Activated CD4-positive, alpha-beta T cell treated with anti-CD3 and anti-CD28 coated beads, Interleukin-2, amount 10 ng/mL, durations not matched to agents 24 days and 14 days (primary cell): ENCODE data around the gene ETV4. TPM values are rescaled to one million over a fixed set of nuclear protein-coding genes. Genes with fewer than 3 reads are reported as not detected.

Experiments
- DNase-seq: peaks from one replicate; pipeline ENCODE4 v3.0.0; 2022
- H3K27ac Mint-ChIP-seq: one replicate; pipeline ENCODE4 v1.8.0; 2022; ENCODE audit warnings: mild to moderate bottlenecking, mixed read lengths
- H3K27me3 Mint-ChIP-seq: one replicate; pipeline ENCODE4 v1.8.0; 2022; ENCODE audit warnings: mixed read lengths
- H3K36me3 Mint-ChIP-seq: one replicate; pipeline ENCODE4 v1.8.0; 2022; ENCODE audit warnings: low read depth, mild to moderate bottlenecking, mixed read lengths
- H3K4me1 Mint-ChIP-seq: one replicate; pipeline ENCODE4 v1.8.0; 2021; ENCODE audit warnings: mixed read lengths
- H3K4me3 Mint-ChIP-seq: one replicate; pipeline ENCODE4 v1.8.0; 2022; ENCODE audit warnings: mild to moderate bottlenecking, moderate library complexity, mixed read lengths
- H3K9me3 Mint-ChIP-seq: one replicate; pipeline ENCODE4 v1.8.0; 2021; ENCODE audit warnings: mixed read lengths
- intact Hi-C: fragments of 100-400 bp; cut with micrococcal nuclease; formaldehyde crosslinking; loops from one replicate; pipeline ENCODE4 v1.15.1; 2023
- total RNA-seq: library from RNA; stranded (reverse); gene quantifications from 2 replicates; pipeline ENCODE4 v1.2.3, GENCODE V29; 2022

Gene ETV4
- total RNA-seq, 1 donor from 2014 or later: 7.7 TPM

DNA sequence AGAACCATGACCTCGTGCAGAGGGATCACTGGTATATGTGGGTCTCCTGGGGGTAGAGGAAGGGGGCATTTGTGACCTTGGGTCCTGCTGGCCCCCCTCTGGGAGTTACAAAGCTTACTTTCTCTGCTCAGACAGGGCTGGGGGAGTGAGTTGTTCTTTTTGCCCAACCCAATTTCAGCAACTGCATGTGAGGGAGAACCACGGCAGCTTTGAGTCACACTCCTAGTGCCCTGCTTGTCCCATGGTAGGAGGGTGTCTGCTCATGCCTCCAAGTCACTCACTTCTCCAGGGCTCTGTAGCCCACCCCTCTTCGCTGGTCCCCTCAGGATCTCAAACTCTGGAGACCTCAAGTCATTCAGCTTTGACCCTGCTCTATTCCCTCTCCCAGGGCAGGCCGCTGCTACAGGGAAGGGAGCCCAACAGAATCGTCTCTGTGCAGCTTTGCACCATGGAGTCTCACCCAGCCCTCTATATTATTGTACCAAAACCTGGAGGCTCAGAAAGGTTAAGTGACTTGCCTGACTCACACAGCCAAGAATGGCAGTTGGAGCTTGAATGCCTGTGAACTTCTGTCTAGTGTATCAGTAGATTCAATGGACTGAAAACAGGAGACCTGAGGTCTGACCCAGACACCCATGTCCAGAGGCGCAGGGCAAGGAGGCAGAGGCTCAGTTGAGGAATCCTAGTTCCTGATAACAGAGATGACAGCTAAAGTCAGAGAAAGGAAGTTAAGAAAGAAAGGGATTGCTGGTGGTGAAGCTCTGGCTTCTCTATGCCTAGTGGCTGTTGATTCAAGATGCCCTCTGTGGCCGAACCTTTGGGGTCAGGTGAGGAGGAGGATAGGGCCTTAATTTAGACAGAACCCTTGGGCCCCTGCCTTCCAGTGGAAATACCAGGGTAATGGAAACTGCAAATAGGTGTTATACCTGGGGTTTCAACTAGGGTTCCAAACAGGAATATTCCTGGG, 14.6 kb upstream of the ETV4 start:
- Mint-ChIP-seq H3K4me3 (no peak overlapping the region), H3K4me1 (peaks cover 5% of the 10 kb centered on the region), H3K27ac (no peak overlapping the region), H3K36me3 (no peaks in the 10 kb centered on the region), H3K27me3 (peaks cover 28% of the 10 kb centered on the region), H3K9me3 (no peaks in the 10 kb centered on the region)
- intact Hi-C loops: no loop called here
- no peak for DNase-seq

DNA sequence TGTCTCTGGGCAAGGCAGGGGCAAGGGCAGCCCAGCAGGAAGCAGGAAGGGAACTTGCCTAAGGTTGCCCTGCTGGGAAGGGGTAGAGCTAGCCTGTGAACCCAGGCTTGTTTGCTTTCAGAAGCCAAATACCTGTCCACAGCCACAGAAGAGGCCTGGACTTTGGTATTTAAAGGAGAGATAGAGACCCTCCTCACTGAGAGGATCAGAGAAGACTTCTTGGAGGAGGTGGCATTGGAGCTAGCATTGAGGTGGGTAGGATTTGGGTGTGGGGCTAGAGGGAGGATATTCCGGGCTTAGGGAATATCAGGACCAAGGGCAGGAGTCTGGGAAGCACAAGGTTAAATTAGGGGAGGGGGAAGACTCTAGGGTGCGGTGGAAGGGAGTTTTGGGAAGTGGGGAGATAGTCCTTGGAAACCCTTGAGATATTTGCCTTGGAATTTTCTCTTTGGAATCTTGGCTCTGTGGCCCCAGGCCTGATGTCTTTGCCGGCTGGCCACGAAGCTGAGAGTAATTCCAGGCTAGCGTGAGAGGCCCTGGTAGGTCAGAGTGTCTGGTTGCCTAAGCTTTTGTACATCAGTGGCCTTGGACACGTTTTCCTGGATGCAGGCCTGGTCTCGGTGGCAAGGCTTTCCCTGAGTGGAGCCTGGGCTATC, 13.1 kb upstream of the ETV4 start:
- no peak for DNase-seq
- H3K27me3 Mint-ChIP-seq: peaks cover 29% of the 10 kb centered on the region
- H3K4me3 Mint-ChIP-seq: no peak overlapping the region
- no peaks in the 10 kb centered on the region for H3K9me3 Mint-ChIP-seq
- no peaks in the 10 kb centered on the region for H3K36me3 Mint-ChIP-seq
- intact Hi-C loops: no loop called here
- H3K4me1 Mint-ChIP-seq: peaks cover 5% of the 10 kb centered on the region
- H3K27ac Mint-ChIP-seq: no peak overlapping the region

DNA sequence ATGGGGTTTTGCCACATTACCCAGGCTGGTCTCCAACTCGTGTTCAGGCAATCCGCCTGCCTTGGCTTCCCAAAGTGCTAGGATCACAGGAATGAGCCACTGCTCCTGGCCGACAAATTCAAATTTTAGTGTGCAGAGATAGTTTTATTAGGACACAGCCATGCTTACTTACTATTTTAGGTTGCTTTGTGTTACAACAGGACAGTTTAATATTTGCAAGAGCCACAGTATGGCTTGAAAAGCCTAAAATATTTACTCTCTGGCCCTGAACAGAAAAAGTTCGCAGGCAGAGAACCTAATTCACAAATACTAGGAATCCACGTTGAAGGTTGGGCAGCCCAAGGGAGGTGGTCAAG, 12.6 kb upstream of the ETV4 start:
- H3K27ac Mint-ChIP-seq: no peak overlapping the region
- H3K9me3 Mint-ChIP-seq: no peaks in the 10 kb centered on the region
- no peaks in the 10 kb centered on the region for H3K36me3 Mint-ChIP-seq
- peaks cover 29% of the 10 kb centered on the region for H3K27me3 Mint-ChIP-seq
- H3K4me3 Mint-ChIP-seq: no peak overlapping the region
- H3K4me1 Mint-ChIP-seq: peaks cover 5% of the 10 kb centered on the region
- intact Hi-C loops: no loop called here
- no peak for DNase-seq

DNA sequence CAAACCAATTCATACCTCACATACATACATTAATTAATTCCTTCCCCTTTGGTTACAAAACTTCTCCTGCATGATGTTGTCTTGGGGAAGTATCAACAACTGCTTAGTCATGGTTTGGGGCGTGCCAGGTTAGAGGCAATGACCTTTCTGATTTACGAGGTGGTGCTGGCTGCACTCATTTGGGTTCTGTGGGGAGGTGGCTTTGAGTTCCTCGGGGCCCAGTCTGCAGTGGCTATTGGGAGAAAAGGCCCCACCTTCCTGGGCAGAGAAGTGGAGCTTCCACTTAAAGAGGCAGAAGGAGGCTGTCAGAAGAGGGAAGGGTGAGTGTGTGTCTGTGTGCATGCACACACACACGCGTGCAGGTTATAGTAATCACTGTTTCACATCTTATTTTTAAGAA, 10.2 kb upstream of the ETV4 start:
- H3K4me3 Mint-ChIP-seq: no peak overlapping the region
- peaks cover 15% of the 10 kb centered on the region for H3K27me3 Mint-ChIP-seq
- intact Hi-C loops: no loop called here
- peaks cover 5% of the 10 kb centered on the region for H3K4me1 Mint-ChIP-seq
- H3K9me3 Mint-ChIP-seq: no peaks in the 10 kb centered on the region
- no peaks in the 10 kb centered on the region for H3K36me3 Mint-ChIP-seq
- H3K27ac Mint-ChIP-seq: no peak overlapping the region
- no peak for DNase-seq

DNA sequence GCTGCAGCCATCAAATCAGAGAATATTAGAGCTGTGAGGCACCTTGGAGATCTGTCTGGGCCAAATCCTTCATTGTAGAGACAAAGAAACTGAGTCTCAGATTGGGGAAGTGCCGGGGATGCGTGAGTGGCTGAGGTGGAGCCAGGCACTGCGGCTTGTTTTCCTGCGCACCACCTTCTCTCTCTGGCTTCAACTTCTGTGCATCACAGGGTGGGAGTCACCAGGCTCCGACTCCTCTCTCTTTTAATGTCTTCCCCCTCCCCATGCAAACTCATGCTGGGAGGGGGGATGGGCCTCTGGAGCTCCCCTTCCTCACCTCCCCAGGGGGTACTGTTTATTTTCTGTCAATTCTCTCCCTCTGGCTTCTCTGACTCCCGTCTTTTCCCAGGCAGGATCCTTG, 8.7 kb upstream of the ETV4 start:
- no peaks in the 10 kb centered on the region for H3K9me3 Mint-ChIP-seq
- DNase-seq: no peak

DNA sequence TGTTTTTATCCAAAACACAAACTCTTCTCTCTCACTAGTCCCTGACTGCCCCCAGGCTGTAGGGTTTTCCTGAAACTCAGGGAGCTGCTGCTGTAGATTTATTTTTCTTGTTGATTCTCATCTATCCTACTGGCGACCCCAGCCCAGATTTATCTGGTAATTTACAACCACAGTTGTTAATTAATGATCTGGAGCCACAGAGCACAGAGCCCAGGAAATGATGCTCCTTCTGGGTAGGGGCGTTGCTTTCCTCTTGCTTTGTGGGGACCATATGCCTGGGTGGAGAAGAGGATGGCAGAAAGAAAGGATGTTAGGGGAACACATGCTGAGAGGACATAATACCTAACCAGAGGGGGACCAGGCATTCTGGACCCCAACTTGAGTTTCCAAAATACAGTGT, 7.4 kb upstream of the ETV4 start:
- Mint-ChIP-seq H3K9me3 (no peaks in the 10 kb centered on the region), H3K4me3 (no peak overlapping the region), H3K27me3 (peaks cover 25% of the 10 kb centered on the region), H3K27ac (no peak overlapping the region), H3K36me3 (no peaks in the 10 kb centered on the region), H3K4me1 (peaks cover 5% of the 10 kb centered on the region)
- intact Hi-C loops: no loop called here
- DNase-seq: no peak

More for the DNA sequence above, 8.7 kb upstream of the ETV4 start:
- Mint-ChIP-seq H3K4me3 (no peak overlapping the region), H3K4me1 (peaks cover 5% of the 10 kb centered on the region), H3K27ac (no peak overlapping the region), H3K36me3 (no peaks in the 10 kb centered on the region), H3K27me3 (peaks cover 17% of the 10 kb centered on the region)
- intact Hi-C loops: no loop called here

DNA sequence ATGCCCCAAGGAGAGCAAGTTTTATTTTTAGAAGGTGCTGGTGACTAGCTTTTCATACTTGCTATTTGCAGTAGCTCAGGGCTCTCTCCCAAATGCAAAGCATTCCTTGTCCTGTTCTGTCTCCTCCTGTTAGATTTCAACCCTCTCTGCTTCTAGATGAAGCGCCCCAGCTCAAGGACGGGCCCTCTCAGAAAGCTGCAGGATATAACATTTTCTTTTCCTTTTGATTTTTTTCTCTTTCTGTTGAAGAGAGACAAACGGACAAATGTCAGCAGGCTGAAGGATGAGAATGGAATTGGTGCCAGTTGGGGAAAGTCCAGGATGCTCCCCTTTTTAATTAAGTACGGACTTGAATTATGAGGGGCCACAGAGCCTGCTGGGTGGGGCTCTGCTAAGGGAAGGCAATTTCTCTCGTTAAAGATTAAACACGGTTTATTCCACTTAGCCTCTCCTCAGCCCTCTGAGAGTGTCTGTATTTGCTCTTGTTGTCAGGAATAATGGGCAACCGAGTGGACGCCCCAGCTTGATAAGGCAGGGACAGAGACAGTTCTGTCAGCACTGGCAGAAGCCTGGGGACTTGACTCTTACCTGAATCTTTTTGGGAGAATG, 6.2 kb upstream of the ETV4 start:
- Mint-ChIP-seq H3K4me1 (peaks cover 6% of the 10 kb centered on the region), H3K27me3 (peaks cover 34% of the 10 kb centered on the region), H3K36me3 (no peaks in the 10 kb centered on the region), H3K9me3 (no peaks in the 10 kb centered on the region), H3K4me3 (no peak overlapping the region), H3K27ac (no peak overlapping the region)
- no peak for DNase-seq
- intact Hi-C loops: no loop called here

DNA sequence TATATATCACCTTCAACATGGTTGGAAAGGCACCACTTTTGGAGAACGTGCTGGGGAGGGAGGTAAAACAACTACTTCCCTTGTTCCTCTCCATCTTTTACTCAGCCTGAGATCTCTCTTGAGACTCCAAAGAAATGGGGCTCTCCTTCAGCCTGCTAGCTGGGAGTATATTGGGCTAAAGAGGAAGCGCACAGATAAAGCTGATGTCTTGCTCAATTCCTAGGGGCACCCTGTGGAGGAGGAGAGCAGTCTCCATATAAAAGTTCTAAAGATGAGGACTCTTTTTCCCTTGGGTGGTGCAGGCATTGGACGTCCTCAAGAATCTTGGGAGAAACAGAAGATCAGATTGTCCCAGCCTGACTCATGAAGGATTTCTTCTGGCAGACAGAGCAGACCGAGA, 4.6 kb upstream of the ETV4 start:
- peaks cover 12% of the 10 kb centered on the region for H3K4me1 Mint-ChIP-seq
- no peak overlapping the region for H3K27ac Mint-ChIP-seq
- intact Hi-C loops: no loop called here
- peaks cover 42% of the 10 kb centered on the region for H3K27me3 Mint-ChIP-seq
- H3K4me3 Mint-ChIP-seq: no peak overlapping the region
- H3K36me3 Mint-ChIP-seq: no peaks in the 10 kb centered on the region
- no peaks in the 10 kb centered on the region for H3K9me3 Mint-ChIP-seq
- no peak for DNase-seq

DNA sequence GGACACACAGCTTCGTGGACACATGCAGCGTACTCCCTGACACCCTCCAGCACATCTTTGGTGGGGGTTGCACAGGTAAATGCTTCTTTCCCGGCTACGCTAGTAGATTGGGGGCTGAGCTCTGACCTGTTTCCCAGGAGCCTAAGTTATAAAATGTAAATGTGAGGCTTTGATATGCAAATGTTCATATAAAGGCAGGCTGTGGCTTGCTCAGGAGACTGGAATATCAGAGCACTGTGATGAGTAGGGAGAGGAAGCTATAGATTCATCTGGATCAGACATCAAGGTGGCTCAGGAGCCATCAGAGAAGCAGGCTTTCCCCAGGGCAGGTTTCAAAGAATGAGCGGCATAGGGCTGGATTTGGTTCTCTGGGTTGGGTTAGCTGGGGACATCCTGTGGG, 3.4 kb upstream of the ETV4 start:
- Mint-ChIP-seq H3K4me3 (no peak overlapping the region), H3K27me3 (peaks cover 44% of the 10 kb centered on the region), H3K4me1 (peaks cover 18% of the 10 kb centered on the region), H3K9me3 (no peaks in the 10 kb centered on the region), H3K36me3 (no peaks in the 10 kb centered on the region), H3K27ac (no peak overlapping the region)
- intact Hi-C loops: no loop called here
- DNase-seq: no peak

DNA sequence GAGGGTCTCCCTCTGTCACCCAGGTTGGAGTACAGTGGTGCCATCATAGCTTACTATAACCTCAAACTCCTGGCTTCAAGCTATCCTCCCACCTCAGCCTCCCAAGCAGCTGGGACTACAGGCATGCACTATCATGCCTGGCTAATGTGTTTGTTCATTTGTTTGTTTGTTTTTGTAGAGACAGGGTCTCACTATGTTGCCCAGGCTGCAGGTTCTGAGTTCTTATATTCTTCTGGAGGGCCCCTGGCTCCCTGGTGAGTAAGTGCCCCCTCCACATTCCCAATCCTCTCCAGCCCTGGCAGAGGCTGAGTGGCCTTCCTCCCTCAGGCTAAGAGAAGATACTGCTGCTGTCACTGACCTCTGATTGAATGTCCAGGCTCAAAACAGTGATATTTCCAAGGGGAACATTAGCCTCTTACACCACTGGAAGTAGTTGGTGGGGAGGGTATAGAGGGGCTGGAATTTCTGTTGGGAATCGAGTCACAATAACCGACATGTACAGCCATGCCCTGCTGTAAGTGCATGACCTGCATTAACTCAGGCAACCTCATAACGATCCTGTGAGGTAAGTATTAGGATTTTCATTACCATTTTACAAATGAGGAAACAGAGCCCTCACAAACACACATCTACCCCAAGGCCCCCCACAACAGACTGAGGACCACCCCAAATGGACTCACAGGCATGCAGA, 2.7 kb upstream of the ETV4 start:
- peaks cover 49% of the 10 kb centered on the region for H3K27me3 Mint-ChIP-seq
- no peak overlapping the region for H3K4me3 Mint-ChIP-seq
- no peak overlapping the region for H3K27ac Mint-ChIP-seq
- no peaks in the 10 kb centered on the region for H3K9me3 Mint-ChIP-seq
- H3K36me3 Mint-ChIP-seq: no peaks in the 10 kb centered on the region
- no peak for DNase-seq
- peaks cover 18% of the 10 kb centered on the region for H3K4me1 Mint-ChIP-seq
- intact Hi-C loops: no loop called here

DNA sequence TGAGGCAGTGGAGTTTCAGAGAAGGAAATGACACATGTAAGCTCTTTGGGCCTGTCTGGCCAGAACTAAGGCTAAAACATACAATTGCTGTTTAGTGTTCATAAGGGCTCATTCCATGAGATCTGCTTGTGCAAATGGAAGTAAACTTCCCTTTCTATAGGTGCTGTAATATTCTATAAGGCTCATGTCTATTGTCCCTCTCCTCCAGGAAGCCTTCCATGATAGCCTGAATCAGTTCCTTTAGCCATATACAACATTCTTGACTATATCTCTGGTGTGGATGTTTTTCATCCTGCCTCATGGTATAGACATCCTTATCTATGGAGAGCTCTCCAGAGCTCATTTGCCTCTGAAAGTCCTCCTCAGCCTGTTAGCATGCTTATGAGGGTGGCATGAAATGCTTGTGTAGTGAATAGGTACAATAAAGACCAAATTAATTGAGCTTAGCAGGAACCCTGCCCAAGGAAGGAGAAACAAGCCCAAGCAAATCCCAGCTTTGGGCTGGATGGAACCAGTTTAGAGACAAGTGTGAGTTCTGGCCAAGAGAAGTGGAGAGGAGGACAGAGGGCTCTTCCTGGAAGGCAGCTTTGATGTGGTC, 1.6 kb upstream of the ETV4 start:
- peaks cover 55% of the 10 kb centered on the region for H3K27me3 Mint-ChIP-seq
- H3K4me3 Mint-ChIP-seq: peak overlapping the region; percentile 89
- intact Hi-C loops: no loop called here
- no peaks in the 10 kb centered on the region for H3K9me3 Mint-ChIP-seq
- H3K4me1 Mint-ChIP-seq: peaks cover 18% of the 10 kb centered on the region
- H3K27ac Mint-ChIP-seq: no peak overlapping the region
- DNase-seq: no peak
- no peaks in the 10 kb centered on the region for H3K36me3 Mint-ChIP-seq

DNA sequence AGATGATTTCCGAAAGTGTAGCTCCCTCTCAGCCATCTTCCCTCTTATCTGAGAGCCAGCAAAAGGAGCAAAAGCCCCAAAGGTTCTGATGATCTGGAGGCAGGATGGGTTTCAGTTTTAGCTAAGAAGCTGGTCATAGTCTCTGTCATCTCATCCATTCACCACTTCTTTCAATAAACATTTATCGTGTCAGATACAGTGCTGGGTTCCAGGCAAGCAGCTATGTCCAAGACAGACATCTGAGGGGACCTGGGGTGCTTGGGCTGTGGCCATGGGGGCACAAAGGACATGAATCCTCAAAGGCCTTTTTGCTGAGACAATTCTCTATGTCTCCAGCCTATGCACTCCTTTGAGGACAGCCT, 1.0 kb upstream of the ETV4 start:
- intact Hi-C loops: no loop called here
- Mint-ChIP-seq H3K4me1 (peaks cover 18% of the 10 kb centered on the region), H3K9me3 (no peaks in the 10 kb centered on the region), H3K27me3 (peaks cover 60% of the 10 kb centered on the region), H3K27ac (peak overlapping the region; percentile 74), H3K36me3 (no peaks in the 10 kb centered on the region), H3K4me3 (peak overlapping the region; percentile 89)
- DNase-seq: peak; percentile 59

DNA sequence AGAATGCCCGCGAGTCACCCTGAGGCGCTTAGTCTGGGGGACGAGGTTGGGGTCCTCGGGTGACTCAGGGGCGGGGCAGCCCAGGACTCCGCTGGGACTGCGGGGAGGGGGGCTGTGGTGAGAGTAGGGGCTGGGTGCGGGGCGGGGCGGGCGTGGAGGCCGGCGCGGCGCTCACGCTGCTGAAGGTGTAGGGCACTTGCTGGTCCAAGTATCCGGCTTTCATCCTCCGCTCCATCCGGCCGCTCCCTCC, 832 bp downstream of the ETV4 start:
- peak overlapping the region; percentile 89 for H3K4me3 Mint-ChIP-seq
- H3K9me3 Mint-ChIP-seq: no peaks in the 10 kb centered on the region
- DNase-seq: peak; percentile 81
- H3K27ac Mint-ChIP-seq: peak overlapping the region; percentile 37
- H3K27me3 Mint-ChIP-seq: peaks cover 60% of the 10 kb centered on the region
- intact Hi-C loops: no loop called here
- no peaks in the 10 kb centered on the region for H3K36me3 Mint-ChIP-seq
- H3K4me1 Mint-ChIP-seq: peaks cover 18% of the 10 kb centered on the region
